ENCODE data around the gene SLC9A5. TPM values are rescaled to one million over a fixed set of nuclear protein-coding genes. Genes with fewer than 3 reads are reported as not detected.

The SLC9A5 gene, protein sequence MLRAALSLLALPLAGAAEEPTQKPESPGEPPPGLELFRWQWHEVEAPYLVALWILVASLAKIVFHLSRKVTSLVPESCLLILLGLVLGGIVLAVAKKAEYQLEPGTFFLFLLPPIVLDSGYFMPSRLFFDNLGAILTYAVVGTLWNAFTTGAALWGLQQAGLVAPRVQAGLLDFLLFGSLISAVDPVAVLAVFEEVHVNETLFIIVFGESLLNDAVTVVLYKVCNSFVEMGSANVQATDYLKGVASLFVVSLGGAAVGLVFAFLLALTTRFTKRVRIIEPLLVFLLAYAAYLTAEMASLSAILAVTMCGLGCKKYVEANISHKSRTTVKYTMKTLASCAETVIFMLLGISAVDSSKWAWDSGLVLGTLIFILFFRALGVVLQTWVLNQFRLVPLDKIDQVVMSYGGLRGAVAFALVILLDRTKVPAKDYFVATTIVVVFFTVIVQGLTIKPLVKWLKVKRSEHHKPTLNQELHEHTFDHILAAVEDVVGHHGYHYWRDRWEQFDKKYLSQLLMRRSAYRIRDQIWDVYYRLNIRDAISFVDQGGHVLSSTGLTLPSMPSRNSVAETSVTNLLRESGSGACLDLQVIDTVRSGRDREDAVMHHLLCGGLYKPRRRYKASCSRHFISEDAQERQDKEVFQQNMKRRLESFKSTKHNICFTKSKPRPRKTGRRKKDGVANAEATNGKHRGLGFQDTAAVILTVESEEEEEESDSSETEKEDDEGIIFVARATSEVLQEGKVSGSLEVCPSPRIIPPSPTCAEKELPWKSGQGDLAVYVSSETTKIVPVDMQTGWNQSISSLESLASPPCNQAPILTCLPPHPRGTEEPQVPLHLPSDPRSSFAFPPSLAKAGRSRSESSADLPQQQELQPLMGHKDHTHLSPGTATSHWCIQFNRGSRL
- 2.3 and 2.4 TPM in 2 replicates for total RNA-seq (2022)
- Bru-seq, nascent RNA, result percentile 39 among the genes with signal in this experiment
- BruChase-seq, experiment 1, labeled RNA remaining after a 2-hour chase, result percentile 45 among the genes with signal in this experiment
- BruChase-seq, experiment 2, labeled RNA remaining after a 6-hour chase, result percentile 46 among the genes with signal in this experiment
- long read RNA-seq, partial matches to known transcripts, result 0 of 3 reads
- long read RNA-seq, other reads (novel, unspliced or antisense), result 3 of 3 reads

DNA sequence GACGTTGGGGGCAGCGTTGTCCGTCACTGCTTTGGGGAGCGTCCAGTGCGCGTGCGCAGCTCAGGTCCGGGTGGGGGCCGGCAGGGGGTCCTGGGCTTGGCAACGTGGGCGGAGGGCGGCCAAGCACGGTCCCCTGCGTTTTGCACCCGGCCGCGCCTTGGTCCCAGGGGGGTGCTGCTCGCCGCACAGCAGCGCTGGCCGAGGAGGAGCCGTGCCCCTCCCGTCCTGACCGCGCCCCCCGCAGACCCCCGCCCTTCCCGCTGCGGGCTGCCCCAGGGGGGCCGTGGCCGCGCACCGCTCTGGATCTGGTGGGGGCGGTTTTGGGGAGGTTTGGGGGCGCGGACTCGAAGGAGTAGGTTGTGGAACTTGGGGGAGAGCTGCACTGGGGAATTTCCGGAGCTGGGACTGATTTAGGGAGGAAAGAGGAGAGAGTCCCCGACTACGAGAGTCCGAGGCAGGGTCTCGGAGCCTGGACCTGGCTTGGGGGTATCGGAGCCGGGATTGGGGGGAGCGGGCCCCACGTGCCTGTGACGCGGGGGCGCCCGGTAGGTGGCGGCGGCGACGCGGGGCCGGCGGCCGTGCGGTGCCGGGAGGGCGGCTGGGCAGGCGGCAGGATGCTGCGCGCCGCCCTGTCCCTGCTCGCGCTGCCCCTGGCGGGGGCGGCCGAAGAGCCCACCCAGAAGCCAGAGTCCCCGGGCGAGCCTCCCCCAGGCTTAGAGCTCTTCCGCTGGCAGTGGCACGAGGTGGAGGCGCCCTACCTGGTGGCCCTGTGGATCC, at the start of gene SLC9A5:
Gene SLC9A5 (plus strand): TSS at position 579 of the 777 bp plus-strand sequence. CDS start 36 bp downstream, at position 615.
- DNase-seq, result peak in 1 of 2 experiments; percentile 55
- Histone ChIP-seq H3K36me3 (ENCODE audit: control insufficient read depth, insufficient read depth, low read length) (no peaks in the 10 kb centered on the region), H3K9me3 (no peaks in the 10 kb centered on the region), H3K27me3 (replicated peaks; ENCODE audit: control insufficient read depth, insufficient read depth, low read length) (peaks cover 6% of the 10 kb centered on the region), H3K4me1 (peaks cover 24% of the 10 kb centered on the region), H3K4me3 (ENCODE audit: low read depth, low read length) (peak within 1 kb of the TSS; percentile 72)
- TF ChIP-seq, protein P1, sequence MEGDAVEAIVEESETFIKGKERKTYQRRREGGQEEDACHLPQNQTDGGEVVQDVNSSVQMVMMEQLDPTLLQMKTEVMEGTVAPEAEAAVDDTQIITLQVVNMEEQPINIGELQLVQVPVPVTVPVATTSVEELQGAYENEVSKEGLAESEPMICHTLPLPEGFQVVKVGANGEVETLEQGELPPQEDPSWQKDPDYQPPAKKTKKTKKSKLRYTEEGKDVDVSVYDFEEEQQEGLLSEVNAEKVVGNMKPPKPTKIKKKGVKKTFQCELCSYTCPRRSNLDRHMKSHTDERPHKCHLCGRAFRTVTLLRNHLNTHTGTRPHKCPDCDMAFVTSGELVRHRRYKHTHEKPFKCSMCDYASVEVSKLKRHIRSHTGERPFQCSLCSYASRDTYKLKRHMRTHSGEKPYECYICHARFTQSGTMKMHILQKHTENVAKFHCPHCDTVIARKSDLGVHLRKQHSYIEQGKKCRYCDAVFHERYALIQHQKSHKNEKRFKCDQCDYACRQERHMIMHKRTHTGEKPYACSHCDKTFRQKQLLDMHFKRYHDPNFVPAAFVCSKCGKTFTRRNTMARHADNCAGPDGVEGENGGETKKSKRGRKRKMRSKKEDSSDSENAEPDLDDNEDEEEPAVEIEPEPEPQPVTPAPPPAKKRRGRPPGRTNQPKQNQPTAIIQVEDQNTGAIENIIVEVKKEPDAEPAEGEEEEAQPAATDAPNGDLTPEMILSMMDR (IDR thresholded peaks at IDR 0.05; ENCODE audit: insufficient read depth in 1 of 2, low read depth in 1 of 2, low read length in 1 of 2, severe bottlenecking in 1 of 2, unreplicated experiment in 1 of 2), result peak; percentile 14 to 42
- ChIA-PET POLR2A (interaction anchor here (0.5 to 0.6 kb wide), 2 partner anchors 70 to 116 kb away, joined by 3 to 8 read pairs; no protein-coding TSS in a partner anchor), CTCF (interaction anchor here (0.6 to 4.2 kb wide), 6 partner anchors 12 to 295 kb away, joined by 4 to 31 read pairs (median 8); partner anchors contain the start of genes ELMO3 and TMEM208)
- peaks cover 36% of the 10 kb centered on the region for H3K36me3 Mint-ChIP-seq (ENCODE audit: insufficient read depth, unreplicated experiment)
- intact Hi-C loops (cut with micrococcal nuclease; ENCODE audit: unreplicated experiment), result no loop called here
- peak within 1 kb of the TSS; percentile 87 for H3K27ac Mint-ChIP-seq (ENCODE audit: unreplicated experiment)
- peaks cover 36% of the 10 kb centered on the region for H3K4me1 Mint-ChIP-seq (ENCODE audit: low read depth, unreplicated experiment)
- peaks cover 18% of the 10 kb centered on the region for H3K27me3 Mint-ChIP-seq (ENCODE audit: insufficient read depth, unreplicated experiment)
- BruUV-seq (replicated peaks), result no TSS peak
- H3K4me3 Mint-ChIP-seq (ENCODE audit: unreplicated experiment), result peak within 1 kb of the TSS; percentile 95
- H3K9me3 Mint-ChIP-seq (ENCODE audit: unreplicated experiment), result no peaks in the 10 kb centered on the region

DNA sequence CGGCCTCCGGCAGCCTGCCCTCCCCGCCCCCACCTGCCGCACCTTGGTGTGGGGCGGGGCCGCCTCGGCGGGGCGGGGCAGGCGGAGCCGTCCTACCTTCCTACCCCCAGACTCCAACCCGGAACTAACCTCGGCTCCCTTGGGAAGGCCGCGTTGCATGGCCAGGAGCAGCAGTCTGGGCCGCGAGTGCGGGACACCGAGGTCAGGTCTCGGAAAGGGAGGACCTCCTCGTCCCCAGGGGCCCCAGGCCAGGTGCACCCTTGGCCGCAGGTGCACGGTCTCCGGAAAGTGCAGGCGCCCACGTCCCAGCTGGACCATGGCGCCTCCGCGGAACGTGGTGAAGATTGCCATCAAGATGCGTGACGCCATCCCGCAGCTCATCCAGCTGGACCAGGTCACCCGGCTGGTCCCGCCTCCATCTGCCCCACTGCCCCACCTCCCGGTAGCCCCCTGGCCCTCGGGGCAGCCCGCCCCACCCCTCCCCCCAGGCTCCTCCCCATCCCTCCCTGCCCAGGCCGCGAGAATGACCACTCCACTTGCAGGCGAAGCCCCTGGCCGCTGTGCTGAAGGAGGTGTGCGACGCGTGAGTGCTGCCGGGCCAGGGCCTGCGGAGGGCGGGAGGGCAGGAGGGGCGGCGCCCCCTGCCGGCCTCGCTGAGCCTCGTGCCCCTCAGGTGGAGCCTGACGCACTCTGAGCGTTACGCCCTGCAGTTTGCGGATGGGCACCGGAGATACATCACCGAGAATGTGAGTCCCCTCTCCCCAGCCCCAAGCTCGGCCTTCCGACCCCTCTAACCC, 49.6 kb upstream of the SLC9A5 start, which contains the start of gene ELMO3:
Gene ELMO3 (plus strand): TSS at position 121 of the 797 bp plus-strand sequence. CDS start 196 bp downstream, at position 317.
- Histone ChIP-seq H3K9me3 (no peaks in the 10 kb centered on the region), H3K27me3 (replicated peaks; ENCODE audit: control insufficient read depth, insufficient read depth, low read length) (no peaks in the 10 kb centered on the region), H3K36me3 (ENCODE audit: control insufficient read depth, insufficient read depth, low read length) (peaks cover 12% of the 10 kb centered on the region), H3K4me1 (peaks cover 27% of the 10 kb centered on the region), H3K4me3 (ENCODE audit: low read depth, low read length) (peak within 1 kb of the TSS; percentile 95)
- Mint-ChIP-seq H3K27ac (ENCODE audit: unreplicated experiment) (peak within 1 kb of the TSS; percentile 50), H3K4me3 (ENCODE audit: unreplicated experiment) (peak within 1 kb of the TSS; percentile 84), H3K9me3 (ENCODE audit: unreplicated experiment) (no peaks in the 10 kb centered on the region), H3K4me1 (ENCODE audit: low read depth, unreplicated experiment) (peaks cover 23% of the 10 kb centered on the region), H3K36me3 (ENCODE audit: insufficient read depth, unreplicated experiment) (peaks cover 63% of the 10 kb centered on the region), H3K27me3 (ENCODE audit: insufficient read depth, unreplicated experiment) (no peaks in the 10 kb centered on the region)
- DNase-seq, result peak; percentile 88
- TF ChIP-seq, protein P1 (IDR thresholded peaks at IDR 0.05; ENCODE audit: insufficient read depth in 1 of 2, low read depth in 1 of 2, low read length in 1 of 2, severe bottlenecking in 1 of 2, unreplicated experiment in 1 of 2), result peak; percentile 74 to 87
- intact Hi-C loops (cut with micrococcal nuclease; ENCODE audit: unreplicated experiment), result loop anchor here (1.0 to 2.0 kb wide), 2 partner anchors 14 to 28 kb away; partner anchors contain the start of gene TMEM208
- TSS peak; percentile 63 for BruUV-seq (replicated peaks)
- ChIA-PET POLR2A (interaction anchor here (0.8 to 1.4 kb wide), 3 partner anchors 14 to 47 kb away, joined by 3 to 4 read pairs (median 3); partner anchors contain the start of gene TMEM208), CTCF (interaction anchor here (0.6 to 2.7 kb wide), 10 partner anchors 10 to 289 kb away, joined by 3 to 24 read pairs (median 6); partner anchors contain the start of genes ATP6V0D1, FHOD1, NOL3 and SLC9A5)
